Vagina (tissue), 2 donors: Measurements from ENCODE around the gene LTBP2.

Experiments
- POLR2A ChIP-seq, 2 donors: fragments of 450-650 bp; IDR thresholded peaks; one replicate each; pipeline ENCODE4 v1.6.1; 2017; ENCODE audit warnings: antibody characterized with exemption in 2 of 2, mild to moderate bottlenecking in 2 of 2, moderate library complexity in 2 of 2
- POLR2AphosphoS5 ChIP-seq, 2 donors: sonication (generic); formaldehyde crosslinking; IDR thresholded peaks; one replicate each; pipeline ENCODE4 v1.9.0; 2017; ENCODE audit warnings: antibody characterized with exemption in 2 of 2, mild to moderate bottlenecking in 2 of 2, low read depth in 1 of 2; ENCODE audit not compliant: insufficient read depth in 1 of 2
- TF ChIP-seq, protein P1 (sequence below), 3 experiments: fragments of 450-650 bp in 2 of 3; fragments of 200-600 bp in 1 of 3; sonication (generic) in 1 of 3; IDR thresholded peaks; one replicate each; pipeline ENCODE4 v1.5.1; 2017 to 2019; ENCODE audit warnings: antibody characterized with exemption in 3 of 3, mild to moderate bottlenecking in 2 of 3, moderate library complexity in 2 of 3

- TF ChIP-seq, protein P1, sequence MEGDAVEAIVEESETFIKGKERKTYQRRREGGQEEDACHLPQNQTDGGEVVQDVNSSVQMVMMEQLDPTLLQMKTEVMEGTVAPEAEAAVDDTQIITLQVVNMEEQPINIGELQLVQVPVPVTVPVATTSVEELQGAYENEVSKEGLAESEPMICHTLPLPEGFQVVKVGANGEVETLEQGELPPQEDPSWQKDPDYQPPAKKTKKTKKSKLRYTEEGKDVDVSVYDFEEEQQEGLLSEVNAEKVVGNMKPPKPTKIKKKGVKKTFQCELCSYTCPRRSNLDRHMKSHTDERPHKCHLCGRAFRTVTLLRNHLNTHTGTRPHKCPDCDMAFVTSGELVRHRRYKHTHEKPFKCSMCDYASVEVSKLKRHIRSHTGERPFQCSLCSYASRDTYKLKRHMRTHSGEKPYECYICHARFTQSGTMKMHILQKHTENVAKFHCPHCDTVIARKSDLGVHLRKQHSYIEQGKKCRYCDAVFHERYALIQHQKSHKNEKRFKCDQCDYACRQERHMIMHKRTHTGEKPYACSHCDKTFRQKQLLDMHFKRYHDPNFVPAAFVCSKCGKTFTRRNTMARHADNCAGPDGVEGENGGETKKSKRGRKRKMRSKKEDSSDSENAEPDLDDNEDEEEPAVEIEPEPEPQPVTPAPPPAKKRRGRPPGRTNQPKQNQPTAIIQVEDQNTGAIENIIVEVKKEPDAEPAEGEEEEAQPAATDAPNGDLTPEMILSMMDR (IDR thresholded peaks at IDR 0.05), result no peak
- TF ChIP-seq POLR2A (IDR thresholded peaks at IDR 0.05) (no peak), POLR2AphosphoS5 (IDR thresholded peaks at IDR 0.05; ENCODE audit: insufficient read depth in 1 of 2, low read depth in 1 of 2) (no peak)
Observed at GRCh38 chr14:74504874-74505720, 106.9 kb downstream of the LTBP2 start.
